HG02870 (cell line): ENCODE data around the gene RNF157.

ENCODE experiments used
- ATAC-seq: cut with Tn5 transposase; IDR thresholded peaks from one replicate; pipeline ENCODE4 v1.9.1; 2021; ENCODE audit warnings: mild to moderate bottlenecking, moderate library complexity; ENCODE audit not compliant: unreplicated experiment

Gene RNF157

DNA sequence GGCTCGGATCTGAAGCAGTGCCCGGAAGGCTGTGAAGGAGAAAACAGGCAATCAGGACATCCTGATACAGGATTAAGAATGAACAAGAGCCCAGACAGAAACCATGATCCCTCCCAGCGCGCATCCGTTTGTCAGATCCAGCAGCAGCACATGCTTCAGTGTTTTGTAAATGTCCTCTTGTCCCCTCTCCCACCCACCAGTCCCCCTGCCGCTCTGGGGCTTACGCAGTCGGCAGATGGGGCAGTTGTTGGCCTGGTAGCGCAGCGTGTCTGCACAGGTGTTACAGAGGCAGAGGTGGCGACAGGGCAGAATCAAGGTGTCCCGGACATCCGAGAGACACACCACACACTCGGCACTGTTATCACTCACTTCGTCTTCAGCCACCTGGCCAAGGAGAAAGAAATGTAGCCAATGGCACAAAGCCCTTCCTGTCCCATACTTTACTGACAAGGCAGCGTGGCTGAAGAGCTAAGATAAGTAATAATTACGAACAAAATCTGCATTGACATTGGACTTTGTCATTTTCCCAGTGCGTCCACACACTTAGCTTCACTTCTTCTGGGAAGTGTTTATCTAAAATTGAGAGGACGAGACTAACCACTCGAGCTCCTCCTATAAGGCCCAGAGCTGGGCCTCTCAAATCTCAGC, 78.5 kb downstream of the RNF157 start:
- ATAC-seq = no peak

DNA sequence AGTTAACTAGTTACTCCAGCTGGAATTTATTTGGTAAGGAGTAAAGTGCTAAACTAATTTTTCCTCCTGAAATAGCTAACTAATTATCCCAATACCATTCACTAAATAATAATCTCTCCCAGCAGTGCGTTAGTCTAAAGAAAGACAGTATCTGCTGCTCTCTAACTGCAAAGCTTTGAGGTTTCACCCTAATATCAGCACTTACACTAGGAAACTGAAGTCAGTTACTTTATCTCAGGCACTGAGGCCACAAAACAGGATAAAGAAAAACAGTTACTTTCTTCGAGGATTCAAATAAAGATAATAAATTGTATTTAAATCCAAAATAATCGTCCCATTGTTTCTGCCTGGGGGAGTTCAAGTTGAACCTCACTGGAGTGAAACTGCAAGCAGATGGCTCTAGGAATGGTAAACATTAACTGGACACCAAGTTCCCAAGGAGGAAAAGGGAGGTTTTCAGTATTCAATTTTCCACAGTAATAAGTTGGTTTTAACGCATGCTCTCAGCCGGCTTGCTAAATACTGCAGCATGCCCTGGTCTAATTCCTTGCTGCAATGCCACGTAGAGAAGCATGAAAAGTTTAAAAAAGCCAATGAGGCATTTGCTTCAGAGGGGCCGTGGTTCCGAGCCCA, 79.3 kb downstream of the RNF157 start:
- no peak for ATAC-seq

DNA sequence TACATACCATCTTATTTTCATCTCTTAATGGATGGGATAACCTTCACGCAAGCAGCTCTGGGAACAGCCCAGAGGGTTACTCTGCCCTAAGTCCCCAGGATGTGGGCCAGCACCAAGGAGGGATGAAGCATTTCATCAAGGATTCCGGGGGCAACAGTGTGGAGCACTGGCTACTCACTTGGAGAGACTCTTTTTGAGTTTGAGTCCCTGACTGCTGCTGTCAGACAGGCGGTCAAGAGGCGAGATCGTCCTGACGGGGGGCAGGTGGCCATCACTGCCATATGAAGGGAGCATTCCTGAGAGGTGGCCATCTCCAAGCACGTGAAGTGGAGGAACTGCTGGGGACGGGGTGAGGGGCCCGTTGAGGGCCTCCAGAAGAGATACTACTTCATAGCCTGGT, 81.1 kb downstream of the RNF157 start:
- ATAC-seq = no peak

DNA sequence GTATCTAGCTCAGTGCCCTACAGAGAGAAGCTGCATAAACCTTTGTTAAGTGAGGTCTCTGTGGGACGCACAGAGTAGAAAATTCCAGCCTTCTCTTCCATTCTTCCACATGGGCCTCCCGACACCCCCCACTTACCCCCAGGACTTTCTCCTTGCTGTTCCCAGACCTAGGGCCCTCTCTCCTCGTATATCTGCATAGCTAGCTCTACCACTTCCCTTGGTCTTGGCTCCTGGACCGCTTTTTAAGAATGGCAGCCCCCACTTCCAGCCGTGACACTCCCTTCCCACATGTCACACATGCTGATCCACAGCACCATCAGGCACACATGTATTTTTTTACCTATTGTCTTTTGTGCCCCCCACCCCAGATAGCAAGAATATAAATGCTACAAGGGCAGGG, 82.5 kb downstream of the RNF157 start:
- ATAC-seq = no peak

DNA sequence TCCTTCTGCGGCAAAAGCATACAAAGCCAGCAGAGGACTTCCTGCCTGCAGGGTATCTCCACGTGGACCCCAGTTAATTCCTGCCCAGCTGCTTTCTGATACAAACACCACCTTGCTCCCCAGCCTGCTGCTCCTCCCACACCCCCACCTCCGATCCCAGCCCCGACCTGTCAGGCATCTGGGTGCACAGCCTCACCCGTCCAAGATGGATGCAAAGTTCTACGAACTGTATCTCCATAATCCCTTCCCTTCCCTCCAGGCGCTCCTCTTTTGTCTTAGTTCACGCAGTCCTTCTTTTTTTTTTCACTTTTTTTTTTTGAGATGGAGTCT, 83.7 kb downstream of the RNF157 start:
- no peak for ATAC-seq

DNA sequence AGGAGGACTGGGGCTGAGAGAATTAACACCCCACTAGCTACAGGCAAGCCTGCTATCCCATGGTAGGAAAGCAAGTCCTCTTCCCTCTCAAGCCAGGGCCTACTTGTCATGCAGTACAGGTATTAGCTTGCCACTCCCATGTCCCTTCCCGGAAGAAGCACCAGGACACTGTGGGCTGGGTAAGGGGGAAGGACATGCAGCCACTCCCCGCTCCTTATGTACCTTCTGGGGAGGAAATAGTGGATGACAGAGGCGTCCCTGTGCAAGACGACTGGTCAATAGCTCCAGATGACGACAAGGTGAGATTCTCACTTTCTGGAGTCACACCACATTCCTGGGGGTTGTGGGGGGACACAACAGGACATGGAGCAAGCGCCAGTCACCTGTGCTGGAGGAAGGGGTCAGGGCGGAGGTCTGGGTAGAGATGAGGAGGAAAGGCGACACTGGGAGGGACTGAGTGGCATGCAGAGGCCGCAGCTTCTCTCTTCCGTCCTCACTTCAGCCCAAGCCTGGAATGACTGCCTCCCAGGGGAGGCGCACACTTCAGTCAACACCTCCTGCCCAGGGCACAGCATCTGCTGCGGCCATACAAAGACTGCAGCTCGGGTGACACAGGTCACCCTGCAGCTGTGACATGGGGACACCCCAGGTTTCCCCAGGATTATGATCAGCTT, 84.2 kb downstream of the RNF157 start:
- no peak for ATAC-seq

DNA sequence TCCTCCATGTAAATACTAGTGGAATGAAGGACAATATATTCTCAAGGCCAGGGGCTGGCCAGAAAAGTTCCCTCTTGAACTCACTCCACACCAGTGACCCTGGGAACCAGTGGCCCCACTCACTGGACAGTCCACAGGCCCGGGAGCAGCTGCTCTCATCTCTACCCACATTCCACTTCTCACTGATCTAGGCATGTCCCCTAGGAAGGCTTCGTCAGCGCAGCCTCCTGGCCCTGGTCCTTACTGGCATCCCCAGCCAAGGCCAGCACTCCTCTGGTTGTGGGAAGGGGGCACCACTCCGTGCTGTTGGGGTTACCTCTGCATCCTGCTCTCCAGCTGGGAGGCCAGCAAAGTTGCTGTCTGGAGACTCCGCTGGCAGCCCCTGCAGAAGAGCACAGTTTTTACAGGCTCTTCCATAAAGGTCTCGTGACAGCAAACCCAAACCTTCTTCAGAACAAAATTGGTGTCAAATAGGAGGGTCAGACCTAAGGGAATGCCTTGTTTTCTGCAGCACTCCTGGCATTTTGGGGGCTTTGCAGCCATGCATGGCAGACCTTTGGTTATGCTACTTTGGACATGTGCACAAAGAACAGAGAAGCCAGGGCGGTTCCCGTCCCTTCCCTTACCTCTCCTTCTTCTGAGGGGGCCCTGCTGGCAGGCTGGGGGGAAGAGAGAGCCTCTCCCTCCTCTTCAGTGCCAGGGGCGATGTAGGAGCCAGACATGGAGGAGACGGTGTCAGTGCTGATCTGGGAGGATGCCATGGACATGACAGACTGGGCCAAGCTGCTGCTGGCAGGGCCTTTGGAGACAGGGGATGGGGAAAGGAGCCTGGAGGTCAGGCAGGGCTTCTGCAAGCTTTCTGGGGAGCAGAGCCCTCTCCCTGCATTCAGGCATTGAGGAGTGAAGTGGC, 85.1 kb downstream of the RNF157 start:
- ATAC-seq = no peak

DNA sequence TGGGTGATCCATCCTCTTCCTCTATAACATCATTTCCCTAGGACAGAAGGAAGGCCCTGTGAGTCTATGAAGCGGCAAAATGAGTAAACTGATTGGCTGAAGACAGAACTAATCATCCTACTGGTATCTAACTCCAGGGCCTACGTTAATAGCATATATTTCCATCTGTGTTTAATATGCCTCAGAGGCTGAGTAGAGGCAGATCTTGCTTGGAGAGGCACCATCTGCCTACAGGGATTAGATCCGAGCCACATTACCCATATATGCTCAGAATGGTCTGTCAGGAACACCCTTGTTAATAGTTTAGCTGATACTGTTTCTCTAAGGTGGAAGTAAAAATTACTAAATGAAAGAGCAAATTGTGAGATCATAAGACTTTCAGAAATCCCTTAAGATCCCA, 86.0 kb downstream of the RNF157 start:
- no peak for ATAC-seq

DNA sequence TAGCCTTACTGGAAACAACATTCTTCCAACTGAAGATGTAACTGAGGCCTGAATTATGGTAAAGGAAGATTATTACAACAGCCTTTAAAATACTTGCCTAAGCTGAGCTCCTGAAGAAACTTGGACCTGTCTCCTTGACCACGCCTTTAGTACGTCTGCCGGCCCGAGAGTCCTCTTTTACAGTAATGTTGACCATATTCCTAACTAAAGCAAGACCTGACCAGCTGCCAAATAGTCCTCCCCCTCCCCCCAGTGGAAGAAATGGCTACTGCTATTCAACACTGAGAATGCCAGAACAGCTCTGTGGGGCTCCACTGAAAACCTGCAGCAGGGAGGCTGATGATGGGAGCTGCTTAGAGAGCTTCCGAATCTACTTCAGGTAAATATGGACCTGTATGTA, 86.7 kb downstream of the RNF157 start:
- no peak for ATAC-seq

DNA sequence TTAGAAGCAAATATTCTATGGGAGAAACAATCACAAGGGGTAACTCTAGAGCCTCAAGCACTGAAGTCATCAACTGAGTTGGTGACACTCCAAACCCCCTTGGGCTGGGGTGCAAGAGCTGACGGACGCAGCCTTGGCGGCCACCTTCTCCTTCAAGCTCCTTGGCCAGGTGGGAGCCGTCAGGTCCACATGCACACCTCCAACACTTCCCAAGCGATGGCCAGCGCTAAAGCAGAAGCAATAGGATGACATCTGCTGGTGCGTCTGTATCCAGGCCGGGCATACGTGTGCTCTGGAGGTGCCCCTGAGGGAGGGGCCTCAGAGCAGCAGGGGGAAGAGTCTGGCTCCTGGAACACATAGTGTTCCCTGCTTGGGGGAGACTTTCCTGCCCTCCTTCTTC, 87.1 kb downstream of the RNF157 start:
- ATAC-seq = no peak

DNA sequence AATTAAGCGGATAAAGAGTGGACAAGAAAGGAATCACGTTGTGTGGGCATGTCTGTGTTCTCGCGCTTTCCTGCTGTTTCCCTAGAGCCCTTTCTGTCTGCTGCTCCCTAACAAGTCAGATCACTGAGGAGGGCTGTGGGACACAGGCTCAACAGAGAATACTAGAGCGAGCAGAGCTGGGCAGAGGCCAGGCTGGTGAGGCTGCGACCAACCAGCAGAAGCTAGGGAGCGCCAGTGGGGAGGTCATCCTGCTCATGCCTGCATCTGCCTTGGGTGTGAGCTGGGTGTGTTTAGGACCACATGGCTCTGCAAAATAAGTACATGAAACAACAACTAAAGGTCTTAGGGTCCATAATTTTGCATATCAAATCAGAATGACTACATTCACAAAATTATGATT, 87.7 kb downstream of the RNF157 start:
- no peak for ATAC-seq

DNA sequence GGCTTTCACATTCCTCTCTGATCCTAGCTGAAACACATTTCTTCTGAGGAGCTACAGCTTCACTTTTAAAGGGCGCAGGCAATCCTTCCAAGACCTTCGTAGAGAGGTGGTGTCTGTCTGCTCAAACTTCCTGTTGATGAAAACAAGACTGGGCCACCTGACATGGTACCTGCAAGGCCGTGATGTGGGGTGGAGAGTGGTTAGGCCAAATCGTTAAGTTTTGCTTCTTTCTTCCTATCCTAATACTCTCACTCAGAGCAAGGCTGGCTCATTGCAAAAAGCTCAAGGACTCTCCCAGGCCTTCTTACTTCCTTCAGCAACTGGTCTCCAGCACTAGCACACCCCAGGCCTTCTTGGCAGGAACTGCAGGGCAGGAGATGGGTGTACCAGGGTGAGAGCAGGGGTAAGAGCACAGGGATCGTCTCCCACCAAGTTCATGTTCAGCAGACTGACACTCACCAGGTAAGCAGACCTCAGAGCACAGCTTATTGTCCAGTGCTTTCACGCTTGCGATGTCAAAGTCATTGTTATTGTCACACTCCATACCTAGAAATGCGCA, 88.3 kb downstream of the RNF157 start:
- ATAC-seq = no peak

DNA sequence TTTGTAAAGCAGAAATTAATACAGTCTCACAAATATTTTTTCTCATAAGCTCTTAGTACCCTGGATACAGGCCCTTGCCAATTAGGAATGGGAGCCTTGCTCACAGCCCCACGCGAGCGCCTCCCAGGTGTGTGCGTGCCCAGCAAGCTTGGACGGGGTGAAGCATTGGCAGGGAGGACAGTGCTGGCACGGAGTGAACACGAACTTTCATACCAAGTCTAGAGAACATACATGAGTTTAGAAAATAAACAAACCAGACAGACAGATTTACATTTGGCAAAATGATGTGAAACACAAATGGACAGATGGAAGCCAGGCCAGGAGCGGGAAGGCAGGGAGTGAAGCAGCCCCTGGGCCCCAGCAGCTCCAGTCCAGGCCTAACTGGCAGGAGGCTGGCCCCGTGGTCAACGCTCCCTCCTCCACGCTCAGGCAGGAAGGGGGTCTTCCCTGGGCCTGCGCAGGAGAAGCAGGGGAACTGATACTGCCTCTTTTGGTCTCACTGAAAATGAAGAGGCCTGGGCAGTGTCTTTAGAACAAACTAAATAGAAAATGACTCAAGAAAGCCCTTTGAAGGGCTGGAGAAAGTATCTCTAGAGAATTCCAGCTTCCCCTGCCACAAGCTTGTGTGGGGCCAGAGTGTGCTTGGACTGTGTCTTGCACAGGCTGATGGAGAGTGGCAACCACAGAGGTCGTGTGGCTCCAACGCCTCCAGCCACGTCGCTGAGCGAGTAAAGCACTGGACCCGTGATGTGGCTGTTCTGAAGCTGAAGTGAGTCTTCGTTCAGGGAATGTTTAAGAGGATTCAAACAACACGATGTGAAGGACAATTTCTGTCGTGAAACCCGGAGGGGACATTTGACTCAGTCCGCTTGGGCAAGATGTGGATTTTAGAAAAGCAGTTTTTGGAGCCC, 89.3 kb downstream of the RNF157 start:
- ATAC-seq = no peak

DNA sequence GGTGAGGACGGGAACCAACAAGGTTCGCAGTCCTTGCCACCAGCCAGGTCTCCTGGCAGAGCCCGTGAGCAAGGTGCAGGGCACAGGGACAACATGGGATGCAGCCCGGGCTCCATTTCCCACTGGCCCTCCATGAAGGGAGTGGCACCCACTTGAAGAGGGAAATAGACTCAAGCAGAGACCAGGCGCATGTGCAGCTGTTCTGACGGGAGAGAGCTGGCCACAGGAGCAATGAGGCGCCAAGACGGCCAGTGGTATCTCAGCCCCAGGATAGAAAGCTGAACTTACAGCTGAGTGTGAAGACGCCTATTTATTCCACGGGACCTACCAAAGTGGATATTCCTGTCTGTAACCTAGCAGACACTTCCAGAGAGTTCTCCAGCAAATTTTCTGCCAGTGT, 91.1 kb downstream of the RNF157 start:
- ATAC-seq = no peak

DNA sequence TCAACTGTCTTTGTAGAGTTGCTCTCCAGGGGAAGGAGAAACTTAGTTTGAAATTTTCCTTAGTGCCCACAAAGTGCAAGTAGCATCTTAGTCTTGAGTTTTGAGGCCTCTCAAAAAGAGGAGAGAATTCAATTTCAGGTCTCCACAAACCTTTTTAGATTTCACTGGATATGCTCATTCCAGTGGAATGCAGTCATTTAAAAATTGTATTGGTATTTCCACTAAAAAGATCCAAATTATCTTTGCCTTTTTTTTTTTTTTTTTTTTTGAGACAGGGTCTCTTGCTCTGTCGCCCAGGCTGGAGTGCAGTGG, 92.3 kb downstream of the RNF157 start:
- no peak for ATAC-seq

DNA sequence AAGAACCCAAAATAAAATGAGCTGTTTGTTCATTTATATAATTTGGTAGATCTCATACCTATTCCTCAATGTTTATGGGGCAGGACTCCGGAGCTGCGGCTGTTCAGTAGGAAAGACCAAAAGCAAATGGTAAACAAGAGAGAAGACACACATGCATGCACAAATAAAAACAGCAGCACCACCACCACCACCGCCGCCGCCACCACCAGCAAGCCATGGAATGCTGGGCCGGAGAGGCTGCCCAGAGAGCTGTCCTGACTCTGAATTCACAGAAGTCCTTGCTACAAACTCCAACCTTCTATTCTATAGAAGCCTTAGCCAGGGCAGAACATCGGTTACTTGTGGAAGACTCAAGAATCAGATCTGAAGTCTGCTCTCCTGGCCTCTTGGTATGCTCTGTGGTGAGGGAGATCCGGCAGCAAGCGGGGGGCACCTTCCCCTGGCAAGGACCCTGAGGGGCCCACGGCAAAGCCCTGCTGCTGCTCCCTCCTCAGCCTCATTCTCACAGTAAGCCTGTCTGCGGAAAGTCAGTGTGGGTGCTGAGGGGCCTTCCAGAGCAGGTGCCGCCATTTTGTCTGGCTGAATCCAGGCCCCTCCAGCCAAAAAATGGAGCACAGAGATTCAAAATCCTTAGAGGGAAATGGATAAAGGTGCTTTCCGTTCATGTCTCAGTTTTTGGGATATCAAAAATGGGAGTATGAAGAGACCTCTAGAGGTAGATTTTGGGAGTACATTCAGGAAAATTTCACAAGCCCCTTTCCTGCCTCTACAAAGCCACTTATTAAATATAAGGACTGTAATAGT, 92.9 kb downstream of the RNF157 start:
- no peak for ATAC-seq

DNA sequence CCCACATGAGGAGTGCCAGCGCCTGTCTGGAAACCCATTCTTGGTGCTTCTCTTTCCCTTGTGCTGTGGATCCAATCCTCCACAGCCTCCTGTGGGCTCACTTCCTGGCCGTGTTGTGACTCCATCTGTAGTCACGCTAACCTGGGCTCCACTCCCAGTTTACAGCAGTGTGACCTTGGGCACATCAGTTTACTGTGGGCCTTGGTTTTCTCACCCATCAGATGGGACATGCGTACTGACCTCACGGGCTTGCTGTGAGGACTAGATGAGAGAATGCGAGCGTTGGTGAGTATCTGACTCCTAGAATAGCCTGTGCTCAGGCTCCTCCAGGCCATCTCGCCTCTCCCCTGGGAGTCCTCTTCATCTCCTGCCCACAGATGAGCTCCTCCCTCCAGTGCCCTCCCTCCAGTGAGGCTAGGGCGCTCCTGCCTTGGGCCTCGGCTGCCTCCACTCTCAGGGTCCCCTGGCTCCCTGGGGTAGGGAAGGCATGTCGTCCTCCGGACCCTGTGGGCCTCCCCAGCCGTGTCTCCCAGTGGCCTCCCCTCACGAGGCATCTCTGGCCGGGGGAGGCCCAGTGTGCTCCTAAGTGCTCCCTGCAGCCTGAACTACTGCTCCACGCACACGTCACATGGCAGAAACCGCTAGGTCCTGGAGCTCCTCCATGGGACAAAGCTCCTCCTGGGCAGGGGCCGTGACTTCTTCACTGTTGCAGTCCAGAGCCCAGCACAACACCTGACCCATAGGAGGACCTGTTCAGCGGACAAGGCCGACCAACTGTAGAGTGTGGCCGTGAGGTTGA, 94.0 kb downstream of the RNF157 start:
- ATAC-seq = no peak

DNA sequence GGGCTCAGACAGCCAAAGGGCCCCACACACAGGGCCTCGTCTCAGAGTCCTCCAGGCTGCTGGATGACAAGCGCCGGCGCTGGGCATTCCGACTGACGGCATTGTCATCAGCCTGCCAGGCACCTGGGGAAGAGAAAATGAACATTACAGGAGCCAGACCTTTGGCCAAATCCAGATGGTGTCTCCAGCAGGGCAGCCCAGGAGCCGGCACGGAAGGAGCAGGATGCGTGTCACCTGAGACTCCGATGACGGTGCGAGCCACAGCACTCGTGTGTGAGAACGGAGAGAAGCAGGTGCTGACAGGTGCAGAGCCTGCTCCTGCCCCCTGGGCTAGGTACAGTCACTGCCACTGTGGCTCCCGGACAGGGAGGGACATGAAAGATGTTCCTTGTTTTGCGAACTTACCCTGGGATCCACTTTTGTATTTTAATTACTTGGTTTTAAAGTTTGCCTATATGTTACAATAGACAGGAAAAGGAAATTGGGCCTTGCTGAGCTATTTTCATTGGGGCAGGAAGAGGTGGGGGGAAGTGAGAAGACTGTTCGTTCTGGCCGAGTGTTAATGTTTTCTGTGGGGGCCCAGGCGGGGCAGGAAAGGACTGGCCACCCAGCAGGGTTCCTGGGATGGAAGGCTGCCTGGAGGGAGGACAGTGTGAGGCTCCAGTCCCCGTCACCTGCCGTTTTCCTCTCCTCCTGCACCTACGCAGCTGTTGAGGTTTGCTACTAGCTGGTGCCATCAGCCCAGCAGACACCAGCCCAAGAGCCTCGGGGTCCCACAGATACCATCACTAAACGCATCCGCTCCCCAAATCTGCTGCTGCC, 94.9 kb downstream of the RNF157 start:
- ATAC-seq = no peak
